H9 (cell line): ENCODE data around the gene ITM2C. TPM values are rescaled to one million over a fixed set of nuclear protein-coding genes. Genes with fewer than 3 reads are reported as not detected.

Experiments
- DNase-seq: peaks from one replicate; pipeline ENCODE4 v3.0.0-alpha.2; 2017
- H2AFZ ChIP-seq: one replicate; pipeline ENCODE4 v1.6.1; 2013; ENCODE audit warnings: mild to moderate bottlenecking, low read length, control low read depth, moderate library complexity
- H2AK5ac ChIP-seq: 2 replicates; pipeline ENCODE4 v1.6.1; 2013; ENCODE audit warnings: low read length, control low read depth, mixed read lengths; ENCODE audit not compliant: insufficient read length
- H2BK120ac ChIP-seq: one replicate; pipeline ENCODE4 v1.6.1; 2013; ENCODE audit warnings: low read depth, mild to moderate bottlenecking, low read length, control low read depth, inconsistent platforms; ENCODE audit not compliant: poor library complexity, severe bottlenecking
- H2BK12ac ChIP-seq: 2 replicates; pipeline ENCODE4 v1.6.1; 2013; ENCODE audit warnings: low read length, control low read depth, mixed read lengths, low read depth; ENCODE audit not compliant: insufficient read length
- H2BK15ac ChIP-seq: 2 replicates; pipeline ENCODE4 v1.6.1; 2013; ENCODE audit warnings: low read depth, low read length, control low read depth
- H2BK20ac ChIP-seq: one replicate; pipeline ENCODE4 v1.6.1; 2013; ENCODE audit warnings: low read depth, mild to moderate bottlenecking, low read length, control low read depth, inconsistent platforms; ENCODE audit not compliant: poor library complexity, severe bottlenecking
- H2BK5ac ChIP-seq: 2 replicates; pipeline ENCODE4 v1.6.1; 2013; ENCODE audit warnings: low read length, control low read depth, mixed read lengths; ENCODE audit not compliant: insufficient read length
- H3K14ac ChIP-seq: 2 replicates; pipeline ENCODE4 v1.6.1; 2013; ENCODE audit warnings: low read length, control low read depth; ENCODE audit not compliant: insufficient read depth
- H3K18ac ChIP-seq: 2 replicates; pipeline ENCODE4 v1.6.1; 2013; ENCODE audit warnings: low read depth, mild to moderate bottlenecking, mixed read lengths, low read length, control low read depth; ENCODE audit not compliant: insufficient read length
- H3K23ac ChIP-seq: 2 replicates; pipeline ENCODE4 v1.6.1; 2013; ENCODE audit warnings: low read length, control low read depth, mixed read lengths, low read depth; ENCODE audit not compliant: insufficient read length
- H3K23me2 ChIP-seq: 2 replicates; pipeline ENCODE4 v1.6.1; 2013; ENCODE audit warnings: low read depth, mild to moderate bottlenecking, mixed read lengths, low read length, control low read depth; ENCODE audit not compliant: insufficient read length, poor library complexity, severe bottlenecking
- H3K27ac ChIP-seq: 2 replicates; pipeline ENCODE4 v1.5.1; 2013; ENCODE audit warnings: low read length, control low read depth, mixed read lengths, low read depth; ENCODE audit not compliant: insufficient read length
- H3K27me3 ChIP-seq: 2 replicates; pipeline ENCODE4 v1.6.1; 2013; ENCODE audit warnings: low read length, control low read depth, inconsistent platforms; ENCODE audit not compliant: insufficient read depth
- H3K4ac ChIP-seq: 2 replicates; pipeline ENCODE4 v1.6.1; 2013; ENCODE audit warnings: low read depth, mild to moderate bottlenecking, control low read depth, inconsistent platforms, low read length, moderate library complexity
- H3K4me1 ChIP-seq: 2 replicates; pipeline ENCODE4 v1.6.1; 2013; ENCODE audit warnings: low read length, control low read depth, inconsistent platforms; ENCODE audit not compliant: insufficient read depth
- H3K4me2 ChIP-seq: 2 replicates; pipeline ENCODE4 v1.6.1; 2013; ENCODE audit warnings: low read length, control low read depth, mixed read lengths; ENCODE audit not compliant: insufficient read length, insufficient read depth
- H3K56ac ChIP-seq: 2 replicates; pipeline ENCODE4 v1.6.1; 2013; ENCODE audit warnings: low read depth, mild to moderate bottlenecking, mixed read lengths, low read length, control low read depth; ENCODE audit not compliant: insufficient read length
- H3K79me1 ChIP-seq: 2 replicates; pipeline ENCODE4 v1.6.1; 2013; ENCODE audit warnings: low read depth, mild to moderate bottlenecking, moderate library complexity, low read length, control low read depth, inconsistent platforms; ENCODE audit not compliant: insufficient read depth, poor library complexity, severe bottlenecking
- H3K79me2 ChIP-seq: 2 replicates; pipeline ENCODE4 v1.6.1; 2013; ENCODE audit warnings: low read length, control low read depth, inconsistent platforms; ENCODE audit not compliant: insufficient read depth
- H3K9ac ChIP-seq: 2 replicates; pipeline ENCODE4 v1.6.1; 2013; ENCODE audit warnings: low read length, control low read depth, mixed read lengths; ENCODE audit not compliant: insufficient read length; ENCODE audit errors: extremely low read depth
- H3K9me3 ChIP-seq: one replicate; pipeline ENCODE4 v1.6.1; 2013; ENCODE audit warnings: low read depth, low read length, inconsistent platforms; ENCODE audit not compliant: control insufficient read depth
- H3T11ph ChIP-seq: one replicate; pipeline ENCODE4 v1.6.1; 2013; ENCODE audit warnings: mild to moderate bottlenecking, low read length, control low read depth, inconsistent platforms
- H4K20me1 ChIP-seq: one replicate; pipeline ENCODE4 v1.6.1; 2013; ENCODE audit not compliant: control insufficient read depth, insufficient read length, insufficient read depth
- H4K5ac ChIP-seq: 2 replicates; pipeline ENCODE4 v1.6.1; 2013; ENCODE audit warnings: low read depth, mild to moderate bottlenecking, mixed read lengths, low read length, control low read depth; ENCODE audit not compliant: insufficient read length
- H4K8ac ChIP-seq: replicated peaks from 2 replicates; pipeline ENCODE4 v1.6.1; 2013; ENCODE audit warnings: low read length, control low read depth, mixed read lengths, low read depth; ENCODE audit not compliant: insufficient read length
- H4K91ac ChIP-seq: 2 replicates; pipeline ENCODE4 v1.6.1; 2013; ENCODE audit warnings: low read depth, mild to moderate bottlenecking, moderate library complexity, mixed read lengths, low read length, control low read depth; ENCODE audit not compliant: insufficient read length
- H3K27ac Mint-ChIP-seq, 3 experiments: 2 replicates in 2 of 3; 3 replicates in 1 of 3; pipeline ENCODE4 v1.8.0; 2020 to 2021; ENCODE audit warnings: mixed read lengths in 3 of 3, mild to moderate bottlenecking in 1 of 3, moderate library complexity in 1 of 3
- H3K27me3 Mint-ChIP-seq: 2 replicates; pipeline ENCODE4 v1.8.0; 2021; ENCODE audit warnings: low read depth, mild to moderate bottlenecking, moderate library complexity, mixed read lengths
- H3K36me3 Mint-ChIP-seq, 3 experiments: 2 replicates in 2 of 3; 3 replicates in 1 of 3; pipeline ENCODE4 v1.8.0; 2020 to 2021; ENCODE audit warnings: low read depth in 3 of 3, mixed read lengths in 3 of 3; ENCODE audit not compliant: insufficient read depth in 1 of 3
- H3K4me1 Mint-ChIP-seq, 2 experiments: 2 replicates each; pipeline ENCODE4 v1.8.0; 2020; ENCODE audit warnings: mixed read lengths in 2 of 2
- H3K4me3 Mint-ChIP-seq, 2 experiments: 2 replicates in 1 of 2; 3 replicates in 1 of 2; pipeline ENCODE4 v1.8.0; 2020 to 2021; ENCODE audit warnings: mild to moderate bottlenecking in 2 of 2, mixed read lengths in 2 of 2, moderate library complexity in 1 of 2
- H3K9me3 Mint-ChIP-seq, 2 experiments: 2 replicates in 1 of 2; 3 replicates in 1 of 2; pipeline ENCODE4 v1.8.0; 2020; ENCODE audit warnings: mild to moderate bottlenecking in 2 of 2, mixed read lengths in 2 of 2, moderate library complexity in 1 of 2
- WGBS: extraction: QIAGEN DNeasy Blood & Tissue Kit; methylation state at CpG from one replicate; pipeline ENCODE4 v1.1.7; 2013; ENCODE audit warnings: missing lambda C conversion rate, low lambda C conversion rate, mixed read lengths; ENCODE audit not compliant: insufficient read length; ENCODE audit errors: extremely low coverage; 5-methylcytosine and 5-hydroxymethylcytosine counted together
- total RNA-seq: library from RNA; stranded (reverse); gene quantifications from 2 replicates; pipeline ENCODE4 v1.2.1, GENCODE V29; 2021
- TF ChIP-seq, protein P1 (sequence below): fragments of 200-600 bp; sonication (generic); conservative IDR thresholded peaks from 3 replicates; pipeline ENCODE4 v1.8.0; 2021; ENCODE audit warnings: antibody characterized with exemption, mild to moderate bottlenecking

Gene ITM2C
- total RNA-seq, 1 experiment from 2014 or later: 297 TPM

- Mint-ChIP-seq H3K4me1 (peaks cover 52 to 57% of the 10 kb centered on the region in 2 experiments), H3K27me3 (peaks cover 64% of the 10 kb centered on the region), H3K9me3 (no peaks in the 10 kb centered on the region; a peak in 1 of 5 replicates), H3K27ac (no peak overlapping the region), H3K4me3 (no peak overlapping the region), H3K36me3 (no peaks in the 10 kb centered on the region)
- H3K4me1 ChIP-seq: peaks cover 13% of the 10 kb centered on the region; the same call in 1 of the 2 replicates
- H2BK5ac ChIP-seq: no peak overlapping the region
- H3K9me3 ChIP-seq: no peaks in the 10 kb centered on the region
- H2BK12ac ChIP-seq: no peak overlapping the region
- H2BK15ac ChIP-seq: no peak overlapping the region
- no peak overlapping the region for H4K91ac ChIP-seq
- no peaks in the 10 kb centered on the region for H4K20me1 ChIP-seq
- H3K14ac ChIP-seq: no peak overlapping the region
- H2BK120ac ChIP-seq: no peak overlapping the region
- H3K23ac ChIP-seq: no peak overlapping the region
- H2AFZ ChIP-seq: no peak overlapping the region
- H3K79me2 ChIP-seq: no peaks in the 10 kb centered on the region
- no peaks in the 10 kb centered on the region for H3K79me1 ChIP-seq
- H4K5ac ChIP-seq: no peak overlapping the region
- H3K4ac ChIP-seq: no peak overlapping the region
- no peak overlapping the region for H3K18ac ChIP-seq
- H3T11ph ChIP-seq: no peak overlapping the region
- H3K27ac ChIP-seq: no peak overlapping the region
- TF ChIP-seq, protein P1, sequence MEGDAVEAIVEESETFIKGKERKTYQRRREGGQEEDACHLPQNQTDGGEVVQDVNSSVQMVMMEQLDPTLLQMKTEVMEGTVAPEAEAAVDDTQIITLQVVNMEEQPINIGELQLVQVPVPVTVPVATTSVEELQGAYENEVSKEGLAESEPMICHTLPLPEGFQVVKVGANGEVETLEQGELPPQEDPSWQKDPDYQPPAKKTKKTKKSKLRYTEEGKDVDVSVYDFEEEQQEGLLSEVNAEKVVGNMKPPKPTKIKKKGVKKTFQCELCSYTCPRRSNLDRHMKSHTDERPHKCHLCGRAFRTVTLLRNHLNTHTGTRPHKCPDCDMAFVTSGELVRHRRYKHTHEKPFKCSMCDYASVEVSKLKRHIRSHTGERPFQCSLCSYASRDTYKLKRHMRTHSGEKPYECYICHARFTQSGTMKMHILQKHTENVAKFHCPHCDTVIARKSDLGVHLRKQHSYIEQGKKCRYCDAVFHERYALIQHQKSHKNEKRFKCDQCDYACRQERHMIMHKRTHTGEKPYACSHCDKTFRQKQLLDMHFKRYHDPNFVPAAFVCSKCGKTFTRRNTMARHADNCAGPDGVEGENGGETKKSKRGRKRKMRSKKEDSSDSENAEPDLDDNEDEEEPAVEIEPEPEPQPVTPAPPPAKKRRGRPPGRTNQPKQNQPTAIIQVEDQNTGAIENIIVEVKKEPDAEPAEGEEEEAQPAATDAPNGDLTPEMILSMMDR: no peak
- H2BK20ac ChIP-seq: no peak overlapping the region
- H4K8ac ChIP-seq: no peak overlapping the region
- H3K9ac ChIP-seq: no peak overlapping the region
- H3K23me2 ChIP-seq: no peaks in the 10 kb centered on the region
- peak; percentile 25 for DNase-seq
- no peak overlapping the region for H2AK5ac ChIP-seq
- H3K56ac ChIP-seq: no peak overlapping the region
- no CpG with 5 or more reads among the region's 15 CpGs for WGBS
- no peaks in the 10 kb centered on the region for H3K27me3 ChIP-seq
- H3K4me2 ChIP-seq: no peak overlapping the region
These were observed 40.2 kb downstream of the ITM2C start for GRCh38 chr2:230904856-230905447.
